Breast epithelium (tissue), 3 donors: Measurements from ENCODE around the gene FRMD4A.

Experiments used
- CTCF ChIP-seq, 3 donors: fragments of 450-650 bp; IDR thresholded peaks; one replicate each; pipeline ENCODE4 v1.5.1; 2016 to 2017; ENCODE audit warnings: antibody characterized with exemption in 3 of 3, mild to moderate bottlenecking in 3 of 3, moderate library complexity in 3 of 3
- POLR2A ChIP-seq: fragments of 450-650 bp; IDR thresholded peaks from one replicate; pipeline ENCODE4 v1.6.1; 2016; ENCODE audit warnings: antibody characterized with exemption, mild to moderate bottlenecking, moderate library complexity

- TF ChIP-seq CTCF (IDR thresholded peaks at IDR 0.05) (no peak), POLR2A (no peak)
Measured at GRCh38 chr10:14294347-14295059, 36.2 kb downstream of the FRMD4A start.
